HG03135 (cell line): ENCODE results near the gene NEBL.

Experiments
- ATAC-seq: cut with Tn5 transposase; IDR thresholded peaks from one replicate; pipeline ENCODE4 v1.9.1; 2021; ENCODE audit warnings: mild to moderate bottlenecking, moderate library complexity; ENCODE audit not compliant: unreplicated experiment

Gene NEBL

GRCh38 chr10:20870834-20871233 lies 26.3 kb downstream of the NEBL start:
- ATAC-seq: no peak

- no peak for ATAC-seq
These were observed 34.1 kb downstream of the NEBL start for GRCh38 chr10:20863008-20863407.

DNA sequence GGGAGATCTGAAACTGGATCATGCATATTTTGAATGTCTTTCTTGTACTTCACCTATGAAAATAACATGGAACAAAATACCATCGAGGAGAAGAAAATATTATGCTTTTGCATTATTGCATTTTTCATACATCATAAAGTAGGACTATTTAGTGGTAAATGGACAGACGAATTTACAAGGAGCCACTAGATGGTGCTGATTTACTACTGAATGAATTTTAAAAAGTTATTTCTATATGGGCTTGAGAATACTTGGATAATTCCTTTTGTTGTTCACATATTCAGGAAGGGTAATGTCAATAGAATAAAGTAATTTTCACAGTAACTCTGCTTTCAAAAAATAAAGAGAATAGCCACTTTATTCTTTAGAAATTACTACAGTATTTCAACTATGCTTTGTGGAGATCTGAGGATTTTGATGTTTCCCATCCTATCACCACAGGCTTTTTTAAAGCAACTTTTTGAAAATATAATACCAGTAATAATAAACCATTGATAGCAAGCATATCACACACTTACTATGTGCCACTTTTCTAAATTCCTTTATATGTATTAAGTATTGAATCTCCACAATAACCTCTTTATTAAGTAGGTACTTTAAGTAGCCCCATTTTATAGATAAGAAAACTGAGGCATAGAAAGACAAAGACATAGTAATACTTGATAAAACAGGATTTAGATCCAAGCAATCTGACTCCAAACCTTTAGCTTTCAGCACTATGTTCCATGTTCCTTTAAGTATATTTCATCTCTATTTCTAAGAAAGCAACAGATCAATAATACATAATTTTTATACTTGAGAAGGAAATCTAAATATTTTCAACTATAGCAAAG lies 38.6 kb downstream of the NEBL start:
- ATAC-seq: no peak

DNA sequence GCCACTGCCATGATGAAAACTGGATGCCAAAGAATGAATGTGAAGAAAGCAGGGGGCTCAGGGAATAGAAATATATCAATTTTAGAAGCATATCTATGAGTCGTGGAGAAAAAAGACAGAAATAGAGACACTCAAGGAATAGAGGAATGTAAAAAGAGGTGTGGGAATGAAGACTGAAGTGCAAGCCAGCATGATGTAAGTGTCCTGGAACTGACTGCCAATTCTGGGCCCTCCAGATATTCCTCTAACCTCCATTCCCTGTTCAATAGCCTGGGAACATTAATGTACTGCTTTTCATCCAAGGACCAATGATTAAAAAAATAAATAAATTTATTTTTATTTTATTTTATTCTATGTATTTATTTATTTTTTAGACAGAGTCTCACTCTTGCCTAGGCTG lies 40.6 kb downstream of the NEBL start:
- no peak for ATAC-seq

DNA sequence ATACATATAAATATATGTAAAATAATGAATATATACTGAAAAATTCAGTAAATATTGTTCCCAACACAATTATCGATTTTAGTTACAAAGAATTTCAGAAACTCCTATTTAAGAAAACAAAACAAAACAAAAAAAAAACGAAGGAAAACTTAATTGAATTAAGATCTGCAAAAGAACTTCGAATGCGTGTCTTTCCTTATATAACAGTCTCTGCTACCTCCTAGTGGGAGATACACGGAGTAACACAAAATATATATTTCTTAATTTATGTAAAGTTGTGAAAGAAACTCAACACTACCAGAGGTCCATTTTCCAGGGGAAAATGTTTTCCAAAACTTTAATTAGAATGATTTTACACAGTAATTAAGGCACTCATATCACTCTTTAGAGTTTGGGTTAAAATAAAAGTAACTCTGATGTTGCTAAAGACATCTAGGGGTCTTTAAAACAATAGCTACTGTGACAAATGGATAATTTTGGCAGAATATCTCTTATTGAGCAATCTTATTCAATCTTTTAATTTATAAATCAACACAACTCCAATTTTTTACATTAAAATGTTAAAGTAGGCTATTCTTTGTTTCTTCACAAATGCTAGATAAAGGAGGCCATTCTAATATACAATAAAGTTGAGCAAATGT lies 41.6 kb downstream of the NEBL start:
- no peak for ATAC-seq

GRCh38 chr10:20853276-20853675 lies 43.8 kb downstream of the NEBL start:
- ATAC-seq: no peak

GRCh38 chr10:20852303-20852702 lies 44.8 kb downstream of the NEBL start:
- ATAC-seq: no peak

GRCh38 chr10:20847512-20847911 lies 49.6 kb downstream of the NEBL start:
- ATAC-seq: no peak

DNA sequence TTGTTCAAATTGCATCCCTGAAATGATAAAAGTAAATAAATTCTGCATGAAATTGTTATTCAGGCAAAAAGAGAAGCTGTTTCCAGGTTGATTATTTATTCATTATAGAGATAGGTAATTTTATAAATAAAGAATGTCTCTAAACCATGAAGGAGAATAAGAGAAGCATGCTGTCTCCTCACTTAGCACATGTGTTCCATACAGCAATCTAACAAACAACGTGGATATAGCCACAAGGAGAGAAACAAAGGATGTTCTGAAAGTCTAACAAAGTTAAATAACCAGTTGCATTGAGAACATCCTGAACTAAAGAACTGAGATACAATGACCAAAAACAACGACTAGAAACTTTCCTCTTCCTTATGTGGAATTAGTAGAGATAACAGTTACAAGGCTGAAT lies 50.8 kb downstream of the NEBL start:
- no peak for ATAC-seq

DNA sequence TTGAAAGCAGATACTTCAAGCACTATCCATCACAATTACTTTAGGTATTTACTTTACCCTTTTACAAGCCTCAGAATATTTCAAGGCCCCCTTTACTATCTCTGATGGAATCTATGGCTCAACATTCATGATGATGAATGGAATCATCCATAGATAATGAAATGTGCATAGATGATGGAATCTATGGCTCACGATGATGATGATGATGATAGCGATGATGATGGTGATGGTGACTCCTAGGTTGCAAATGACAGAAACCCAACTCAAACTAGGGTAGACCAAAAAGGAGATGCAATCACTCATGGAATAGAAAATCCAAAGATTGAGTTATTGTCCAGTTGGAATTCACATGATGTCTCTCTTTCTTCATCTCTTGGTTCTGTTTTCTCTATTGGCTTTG lies 55.7 kb downstream of the NEBL start:
- ATAC-seq: no peak

DNA sequence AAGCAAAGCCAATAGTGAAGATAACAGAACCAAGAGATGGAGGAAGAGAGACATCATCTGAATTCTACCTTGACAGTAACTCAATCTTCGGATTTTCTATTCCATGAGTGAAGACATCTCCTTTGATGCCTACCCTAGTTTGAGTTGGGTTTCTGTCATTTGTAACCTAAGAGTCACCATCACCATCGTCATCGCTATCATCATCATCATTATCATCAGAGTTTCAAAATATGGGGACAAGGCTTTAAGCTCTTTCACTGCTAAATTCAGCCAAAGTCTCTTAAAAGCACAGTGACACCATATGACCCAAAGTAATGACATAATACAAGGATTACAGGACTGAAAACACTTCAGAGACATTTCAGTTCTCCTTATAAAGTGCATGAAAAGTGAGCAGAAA lies 57.2 kb downstream of the NEBL start:
- ATAC-seq: no peak

DNA sequence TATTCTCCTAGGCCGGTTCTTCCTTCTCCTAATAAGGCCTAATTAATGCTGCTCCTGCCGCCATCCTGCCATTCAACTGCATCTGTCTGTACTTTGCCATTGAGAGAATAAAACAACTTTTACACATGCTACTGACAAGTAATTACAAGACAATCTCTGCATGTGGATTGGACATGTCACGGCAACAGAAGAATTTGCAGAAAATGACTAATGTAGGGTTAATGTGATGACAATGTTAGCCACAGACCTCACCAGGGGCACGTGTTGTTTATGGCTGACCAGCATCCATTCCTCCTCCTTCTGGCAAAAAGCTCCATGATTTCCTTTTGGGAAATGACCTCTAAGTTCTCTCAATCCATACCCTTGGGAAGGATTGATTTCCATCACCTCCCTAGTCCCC lies 58.0 kb downstream of the NEBL start:
- ATAC-seq: no peak

DNA sequence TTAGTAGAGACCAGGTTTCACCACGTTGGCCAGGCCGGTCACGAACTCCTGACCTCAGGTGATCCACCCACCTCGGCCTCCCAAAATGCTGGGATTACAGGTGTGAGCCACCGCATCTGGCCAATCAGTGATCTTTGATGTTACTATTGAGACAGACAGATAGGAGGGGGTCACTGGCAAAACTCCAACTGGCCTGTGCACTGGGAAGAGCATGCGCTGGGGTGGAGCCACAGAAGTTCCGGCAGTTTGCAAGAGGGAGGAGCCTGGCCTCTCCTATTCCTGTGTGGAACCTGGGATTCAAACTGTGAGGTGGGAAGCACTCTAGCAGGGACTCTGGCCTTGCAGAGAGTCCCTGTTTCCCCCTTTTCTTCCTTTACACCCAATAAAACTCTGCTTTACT lies 60.7 kb downstream of the NEBL start:
- ATAC-seq: no peak

GRCh38 chr10:20835335-20835734 lies 61.8 kb downstream of the NEBL start:
- no peak for ATAC-seq

DNA sequence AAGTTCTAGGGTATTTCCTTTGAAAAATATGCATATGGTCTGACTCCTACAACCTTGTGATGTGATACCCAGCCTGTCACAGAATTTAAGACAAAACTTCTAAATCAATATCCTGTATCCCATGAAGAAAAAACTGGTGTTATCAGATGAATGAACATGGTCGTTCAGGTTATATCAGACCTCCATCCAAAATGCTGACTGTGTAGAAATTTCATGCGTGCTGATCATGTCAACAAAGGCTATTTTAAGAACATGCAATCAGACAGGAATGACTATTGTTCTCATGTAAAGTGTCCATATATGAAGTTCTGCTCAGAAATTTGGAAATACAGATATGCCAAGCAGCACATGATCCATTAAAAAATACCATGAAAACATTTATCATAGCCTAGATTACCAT lies 62.3 kb downstream of the NEBL start:
- ATAC-seq: no peak

GRCh38 chr10:20822825-20823224 lies 74.3 kb downstream of the NEBL start:
- ATAC-seq: no peak

DNA sequence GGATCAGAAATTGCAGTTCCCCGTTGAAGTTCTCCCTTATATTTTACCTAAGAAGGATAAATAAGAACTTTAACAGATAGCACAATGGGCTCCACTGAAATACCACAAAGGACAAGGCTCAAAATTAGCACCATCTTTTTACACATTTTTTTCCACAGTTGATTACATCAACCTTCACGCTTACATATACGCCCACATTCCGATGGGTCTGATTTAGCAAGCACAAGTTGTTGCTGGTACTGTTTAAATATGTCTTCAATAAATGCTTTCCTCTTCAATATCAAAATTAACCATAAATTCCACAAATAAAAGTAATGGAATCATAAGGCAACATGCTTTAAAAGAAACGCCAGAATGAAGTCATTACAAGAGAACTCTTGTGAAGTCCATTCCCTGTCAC lies 79.5 kb downstream of the NEBL start:
- no peak for ATAC-seq

GRCh38 chr10:20817116-20817515 lies 80.0 kb downstream of the NEBL start:
- no peak for ATAC-seq

- ATAC-seq: no peak
These were observed 83.0 kb downstream of the NEBL start for GRCh38 chr10:20814116-20814515.

DNA sequence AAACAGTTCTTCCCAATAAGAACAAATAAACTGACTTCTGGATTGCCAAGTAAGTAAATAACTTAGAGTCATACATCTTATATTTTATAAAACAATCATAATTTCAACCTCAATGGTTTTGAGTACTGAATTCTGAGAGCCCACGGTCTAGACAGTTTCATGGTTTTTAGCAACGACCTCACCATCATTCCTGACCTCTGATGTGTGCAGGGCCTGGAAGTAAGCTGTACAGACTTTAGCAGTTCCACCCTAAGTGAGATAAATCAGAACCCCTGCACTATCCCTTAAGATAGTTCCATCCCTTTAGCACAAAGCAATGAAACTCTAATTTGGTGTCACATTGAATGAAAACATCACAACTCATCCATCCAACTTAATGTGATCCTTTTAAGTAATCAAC lies 86.0 kb downstream of the NEBL start:
- no peak for ATAC-seq

DNA sequence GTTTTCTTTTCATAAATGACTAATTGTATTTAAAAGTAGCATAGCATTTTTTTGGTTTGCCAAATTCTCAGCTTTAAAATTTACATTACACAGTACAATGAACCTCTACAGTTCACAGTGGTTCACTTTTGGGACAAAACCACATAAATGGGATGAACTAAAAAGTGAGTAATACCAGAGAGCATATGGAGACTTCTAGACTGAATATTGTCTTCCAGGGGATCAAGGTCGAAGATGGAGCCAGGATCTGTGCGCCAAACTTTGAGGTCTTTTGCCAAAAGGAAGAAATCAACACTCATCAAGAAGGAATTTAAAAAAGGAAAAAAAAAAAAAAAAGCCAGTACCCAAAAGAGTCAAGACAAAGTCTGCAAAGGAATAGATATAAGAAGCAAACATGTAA lies 87.5 kb downstream of the NEBL start:
- no peak for ATAC-seq

GRCh38 chr10:20806487-20806886 lies 90.6 kb downstream of the NEBL start:
- no peak for ATAC-seq

GRCh38 chr10:20797290-20797689 lies 99.8 kb downstream of the NEBL start:
- ATAC-seq: no peak
